ENCODE measurements around the gene CLIC3.
A peak's percentile ranks its signal among the peaks of the same experiment; 100 is the strongest.

Gene CLIC3

DNA sequence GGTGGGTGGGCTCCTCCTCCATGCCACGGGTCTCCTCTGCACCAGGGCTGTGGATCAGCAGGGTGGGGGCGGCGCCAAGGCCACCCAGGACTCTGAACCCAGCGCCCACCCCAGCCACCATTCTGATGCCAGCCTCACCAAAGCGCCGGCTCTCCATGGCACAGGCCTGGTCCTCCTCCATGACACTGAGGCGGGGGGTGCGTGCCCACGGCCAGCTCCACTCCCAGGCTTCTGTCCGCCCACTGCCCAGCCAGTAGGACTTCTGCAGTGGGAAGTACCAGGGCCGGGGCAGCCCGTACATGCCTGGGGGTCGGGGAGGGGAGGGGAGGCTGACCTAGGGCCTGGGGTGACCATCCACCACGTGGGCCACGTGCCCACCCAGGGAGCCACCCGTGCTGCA lies 20.1 kb upstream of the CLIC3 start:
- DNase-seq, result no peak

DNA sequence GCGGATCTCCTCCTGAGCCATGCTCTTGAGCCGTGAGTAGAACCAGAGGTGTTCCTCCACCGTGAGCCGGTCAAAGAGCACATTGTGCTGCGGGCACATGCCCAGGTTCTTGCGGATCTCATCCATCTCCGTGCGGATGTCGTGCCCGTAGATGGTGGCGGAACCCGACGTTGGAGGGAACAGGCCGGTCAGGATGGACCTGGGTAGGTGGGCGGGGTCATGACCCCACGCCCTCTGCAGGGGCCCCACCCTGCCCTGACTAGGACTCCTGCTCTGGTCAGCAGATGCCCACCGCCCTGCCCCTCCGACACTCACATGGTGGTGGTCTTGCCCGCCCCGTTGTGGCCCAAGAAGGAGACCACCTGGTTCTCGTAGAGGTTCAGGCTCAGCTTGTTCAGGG lies 19.6 kb upstream of the CLIC3 start:
- DNase-seq, result no peak

- DNase-seq, result no peak
Observed at GRCh38 chr9:137015540-137015930, 19.2 kb upstream of the CLIC3 start.

DNA sequence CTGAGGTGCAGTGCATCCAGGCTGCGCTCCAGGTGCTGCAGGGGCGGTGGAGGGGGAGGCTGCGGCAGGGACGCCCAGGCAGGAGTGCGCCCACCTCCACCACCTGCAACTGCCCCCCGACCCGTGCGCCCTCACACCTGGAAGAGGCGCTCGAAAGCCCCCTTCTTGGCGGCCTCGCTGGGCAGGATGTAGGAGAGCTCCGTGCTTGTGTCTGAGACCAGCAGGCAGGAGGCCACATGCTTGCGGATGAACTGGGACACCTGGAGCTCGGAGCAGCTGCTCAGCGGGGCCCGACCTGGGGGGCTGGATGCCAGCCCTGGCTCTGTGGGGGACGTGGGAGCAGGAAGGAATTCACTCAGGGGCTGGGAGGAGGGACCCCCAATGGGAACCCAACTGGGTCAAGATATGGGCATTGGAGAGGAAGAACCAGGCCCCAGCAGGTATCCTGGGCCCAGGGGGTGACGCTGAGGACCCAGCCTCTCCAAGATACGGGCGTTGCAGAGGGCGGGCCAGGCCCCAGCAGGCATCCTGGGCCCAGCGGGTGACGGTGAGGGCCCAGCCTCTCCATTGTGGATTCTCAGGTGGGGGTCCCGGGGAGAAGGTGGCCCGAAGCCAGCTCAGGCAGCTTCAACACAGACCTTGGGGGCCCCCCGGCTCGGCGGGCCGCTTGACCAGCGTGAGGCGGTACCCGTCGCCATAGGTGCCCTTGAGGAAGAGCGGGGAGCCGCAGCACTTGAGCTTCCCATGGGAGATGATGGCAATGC lies 18.6 kb upstream of the CLIC3 start:
- no peak for DNase-seq

- no peak for DNase-seq
Observed at GRCh38 chr9:137014166-137014565, 17.8 kb upstream of the CLIC3 start.

DNA sequence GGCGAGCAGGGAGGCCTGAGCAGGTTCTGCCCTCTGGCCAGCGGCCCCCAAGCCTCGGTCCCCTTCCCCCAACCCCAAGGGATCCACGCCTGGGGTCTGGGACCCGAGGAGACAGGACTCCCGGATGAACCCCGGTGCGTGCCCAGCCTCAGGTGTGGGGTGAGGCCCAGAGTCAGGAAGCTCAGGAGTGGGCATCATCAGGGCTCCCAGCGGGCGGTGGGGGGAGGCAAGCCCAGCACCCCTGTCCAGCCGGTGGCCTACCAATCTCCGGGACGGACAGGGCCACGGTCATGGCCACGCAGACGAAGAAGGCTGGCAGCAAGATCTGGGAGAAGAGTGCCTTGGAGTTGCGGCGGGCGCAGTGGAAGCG lies 17.2 kb upstream of the CLIC3 start:
- DNase-seq, result no peak

DNA sequence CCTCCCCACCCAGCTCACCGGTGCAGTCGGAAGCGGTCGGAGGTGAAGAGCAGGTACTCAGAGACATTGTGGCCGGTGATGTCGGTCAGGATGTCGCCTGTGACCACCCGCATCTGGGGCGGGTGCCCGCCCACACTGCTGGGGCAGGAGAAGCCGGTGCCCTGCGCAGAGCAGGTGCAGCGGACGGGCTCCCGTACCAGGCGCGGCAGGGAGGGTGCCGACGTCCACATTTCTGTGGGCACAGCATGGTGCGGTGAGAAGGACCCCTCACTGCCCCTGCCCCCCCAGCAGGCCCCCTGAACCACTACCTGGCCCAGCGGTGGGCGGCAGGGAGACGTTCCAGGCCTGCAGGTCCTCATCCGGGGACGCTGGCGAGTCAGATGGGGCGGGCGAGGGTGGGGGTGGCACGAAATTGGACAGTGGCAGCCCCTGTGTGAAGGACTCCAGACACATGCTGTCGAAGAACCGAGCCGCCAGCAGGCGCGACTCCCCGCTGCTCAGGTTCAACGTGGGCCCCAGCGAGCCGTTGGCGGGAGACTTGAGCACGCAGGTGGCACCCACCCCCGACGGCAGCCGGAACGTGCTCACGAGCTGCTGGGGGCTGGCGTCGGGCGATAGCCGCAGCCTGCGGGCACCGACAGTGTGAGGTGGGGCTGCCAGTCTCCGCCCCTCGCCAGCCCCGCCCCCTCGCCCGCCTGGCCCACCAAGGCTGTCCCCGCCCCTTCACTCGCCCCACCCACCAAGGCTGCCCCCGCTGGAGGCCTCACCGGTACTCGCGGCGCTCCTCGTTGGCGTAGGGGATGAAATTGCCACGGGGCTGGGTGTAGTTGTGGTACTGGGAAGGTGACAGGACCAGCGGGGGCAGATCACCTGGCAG lies 16.6 kb upstream of the CLIC3 start:
- DNase-seq, result no peak

- DNase-seq, result no peak
Observed at GRCh38 chr9:137011907-137012675, 15.7 kb upstream of the CLIC3 start.

DNA sequence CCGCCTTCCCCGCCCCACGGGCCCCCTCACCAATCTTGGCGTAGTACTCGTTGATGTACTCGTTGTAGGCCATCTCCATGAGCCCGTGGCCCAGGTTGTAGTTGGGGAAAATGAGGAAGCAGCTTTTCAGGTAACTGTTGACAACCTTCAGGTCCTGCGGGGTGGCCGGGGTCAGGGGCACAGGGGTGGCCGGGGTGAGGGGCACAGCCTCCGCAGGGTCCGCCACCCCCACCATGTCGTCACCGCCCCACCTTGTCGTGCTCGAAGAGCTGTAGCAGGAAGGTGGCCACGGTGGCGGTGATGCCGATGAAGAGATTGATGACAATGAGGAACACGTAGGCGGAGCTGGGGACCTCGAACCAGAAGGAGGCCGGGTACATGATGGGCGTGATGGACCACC lies 14.8 kb upstream of the CLIC3 start:
- no peak for DNase-seq

- DNase-seq, result no peak
Observed at GRCh38 chr9:137009938-137010732, 13.8 kb upstream of the CLIC3 start.

DNA sequence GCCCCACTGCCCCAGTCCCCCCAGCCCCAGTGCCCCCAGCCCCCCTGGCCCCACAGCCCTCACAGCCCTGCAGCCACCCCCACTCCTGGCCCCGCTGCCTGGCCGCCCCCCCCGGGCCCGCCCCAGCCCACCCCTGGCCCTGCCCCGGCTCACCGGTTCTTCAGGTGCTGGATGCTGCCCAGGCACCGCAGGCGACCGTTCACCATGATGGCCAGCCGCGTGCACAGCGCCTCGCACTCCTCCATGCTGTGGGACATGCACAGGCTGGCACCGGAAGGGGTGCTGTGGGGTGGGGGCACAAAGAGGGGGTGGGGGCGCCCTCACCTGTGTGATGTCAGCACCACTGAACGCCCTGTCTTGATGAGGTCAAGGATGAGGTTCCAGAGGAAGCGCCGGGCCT lies 12.8 kb upstream of the CLIC3 start:
- DNase-seq, result no peak

- no peak for DNase-seq
Observed at GRCh38 chr9:137008312-137008711, 11.9 kb upstream of the CLIC3 start.

GRCh38 chr9:137007816-137008270 lies 11.5 kb upstream of the CLIC3 start:
- no peak for DNase-seq

- no peak for DNase-seq
Observed at GRCh38 chr9:137007108-137007815, 10.9 kb upstream of the CLIC3 start.

DNA sequence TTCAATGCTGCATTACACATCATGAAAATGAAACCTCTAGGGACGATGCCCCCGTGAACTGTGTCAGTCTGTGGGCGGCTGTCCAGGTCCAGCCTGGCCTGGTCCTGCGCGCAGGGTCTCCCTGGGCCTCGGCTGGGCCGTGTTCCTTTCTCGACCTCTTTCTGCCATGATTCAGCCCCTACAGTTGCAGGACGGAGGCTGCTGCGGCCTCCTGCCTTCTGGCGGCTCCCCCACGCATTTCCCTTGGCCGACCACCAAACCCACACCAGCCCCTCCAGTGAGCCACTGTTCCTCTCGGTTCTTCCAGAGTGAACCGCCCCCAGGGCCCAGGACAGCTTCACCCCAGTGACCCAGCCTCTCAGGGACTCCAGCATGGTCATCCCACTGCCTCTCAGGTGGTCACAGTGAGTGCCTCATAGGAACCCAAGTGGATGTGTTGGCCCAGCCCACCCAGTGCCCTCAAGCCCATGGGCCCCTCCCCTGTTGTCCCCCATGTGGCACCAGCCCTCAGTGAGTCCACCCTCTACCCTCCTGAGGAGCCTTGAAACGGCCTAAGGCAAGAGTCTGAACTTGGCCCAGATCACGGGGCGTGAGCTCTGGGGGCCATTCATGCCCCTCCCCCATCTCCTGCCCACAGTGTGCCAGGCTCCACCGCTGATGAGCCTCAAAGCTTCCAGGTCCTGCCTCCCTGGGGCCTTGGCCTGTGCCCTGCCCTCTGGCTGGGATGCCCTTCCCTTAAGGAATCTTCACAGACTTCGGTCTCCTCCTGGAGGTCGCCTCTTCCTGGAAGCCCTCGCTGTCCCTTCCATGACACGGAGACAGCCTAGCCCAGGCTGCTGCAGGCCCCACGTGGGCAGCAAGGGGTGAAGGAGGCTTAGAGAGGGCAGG lies 10.0 kb upstream of the CLIC3 start:
- peak; percentile 68 for DNase-seq

DNA sequence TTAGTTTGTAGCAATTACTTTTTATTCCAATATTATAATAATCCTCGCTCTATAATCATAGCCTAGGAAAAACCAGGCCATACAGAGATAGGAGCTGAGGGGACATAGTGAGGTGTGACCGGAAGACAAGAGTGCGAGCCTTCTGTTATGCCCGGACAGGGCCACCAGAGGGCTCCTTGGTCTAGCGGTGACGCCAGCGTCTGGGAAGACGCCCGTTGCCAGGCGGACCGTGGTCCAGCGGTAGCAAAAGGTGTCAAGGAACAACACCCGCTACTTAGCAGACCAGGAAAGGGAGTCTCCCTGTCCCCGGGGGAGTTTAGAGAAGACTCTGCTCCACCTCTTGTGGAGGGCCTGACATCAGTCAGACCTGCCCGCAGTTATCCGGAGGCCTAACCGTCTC lies 7.9 kb upstream of the CLIC3 start:
- DNase-seq, result peak; percentile 68

DNA sequence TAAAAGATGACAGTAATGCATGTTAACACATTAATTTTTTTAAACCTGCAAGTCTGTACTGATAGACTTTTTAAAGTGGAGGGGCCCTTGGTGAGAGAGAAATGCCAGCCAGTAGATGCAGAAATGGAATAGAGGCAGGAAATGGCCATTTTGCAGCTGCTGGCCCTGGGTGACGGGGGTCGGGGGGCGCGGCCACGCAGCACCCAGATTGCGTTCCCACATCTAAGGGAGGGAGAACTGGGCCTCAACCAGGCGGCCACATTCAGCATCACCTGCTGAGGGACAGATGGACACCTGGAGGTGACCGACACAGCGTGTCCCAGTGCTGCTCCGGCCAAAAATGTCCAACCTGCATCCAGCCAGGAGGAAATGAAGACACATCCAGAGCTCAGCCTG lies 6.3 kb upstream of the CLIC3 start:
- no peak for DNase-seq

DNA sequence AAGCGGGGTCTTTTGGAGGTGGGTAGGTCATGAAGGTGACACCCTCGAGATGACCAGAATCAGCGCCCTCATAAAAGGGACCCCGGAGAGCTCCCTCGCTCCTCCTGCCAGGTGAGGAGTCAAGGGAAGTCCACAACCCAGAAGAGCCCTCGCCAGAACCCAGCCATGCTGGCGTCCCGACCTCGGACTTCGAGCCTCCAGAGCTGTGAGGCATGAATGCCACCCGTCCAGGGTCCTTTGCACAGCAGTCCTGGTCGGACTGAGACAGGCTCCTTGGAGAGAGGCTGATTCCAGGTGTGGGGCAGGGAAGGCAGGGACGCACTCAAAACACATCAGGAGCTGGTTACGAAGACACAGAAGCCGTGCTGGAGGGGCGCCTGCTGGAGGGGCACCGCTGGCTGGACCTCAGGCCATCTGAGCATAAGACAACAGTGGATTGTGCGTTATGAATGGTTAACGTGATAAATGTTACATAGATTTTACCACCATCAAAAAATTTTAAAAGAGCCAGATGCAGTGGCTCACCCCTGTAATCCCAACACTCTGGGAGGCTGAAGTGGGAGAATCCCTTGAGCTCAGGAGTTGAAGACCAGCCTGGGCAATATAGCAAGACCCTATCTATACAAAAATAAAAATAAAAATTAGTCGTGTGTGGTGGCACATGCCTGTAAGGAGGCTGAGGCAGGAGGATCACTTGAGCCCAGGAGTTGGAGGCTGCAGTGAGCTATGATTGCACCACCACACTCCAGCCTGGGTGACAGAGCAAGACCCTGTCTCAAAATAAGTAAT lies 5.7 kb upstream of the CLIC3 start:
- DNase-seq, result no peak

- no peak for DNase-seq
Observed at GRCh38 chr9:137000177-137000930, 4.0 kb upstream of the CLIC3 start.
